Astrocyte of the spinal cord (primary cell): ENCODE data around the gene NAA40.

Experiments
- DNase-seq: peaks from one replicate; pipeline ENCODE4 v3.0.0; 2011; ENCODE audit warnings: low read depth, low spot score
- H3K4me3 ChIP-seq: 2 replicates; pipeline ENCODE4 v1.5.1; 2011; ENCODE audit warnings: low read depth, mild to moderate bottlenecking, low read length, moderate library complexity
- in situ Hi-C: cut with HindIII; loops from 2 replicates; pipeline ENCODE4 v1.10.0; 2017; ENCODE audit warnings: low sequenced_read_pairs
- TF ChIP-seq, protein P1 (sequence below): IDR thresholded peaks from 2 replicates; pipeline ENCODE4 v1.5.1; 2012; ENCODE audit warnings: low read depth, mild to moderate bottlenecking, low read length, inconsistent platforms

The NAA40 gene

GRCh38 chr11:63997104-63997700 lies 58.4 kb downstream of the NAA40 start:
- DNase-seq: no peak
- TF ChIP-seq, protein P1, sequence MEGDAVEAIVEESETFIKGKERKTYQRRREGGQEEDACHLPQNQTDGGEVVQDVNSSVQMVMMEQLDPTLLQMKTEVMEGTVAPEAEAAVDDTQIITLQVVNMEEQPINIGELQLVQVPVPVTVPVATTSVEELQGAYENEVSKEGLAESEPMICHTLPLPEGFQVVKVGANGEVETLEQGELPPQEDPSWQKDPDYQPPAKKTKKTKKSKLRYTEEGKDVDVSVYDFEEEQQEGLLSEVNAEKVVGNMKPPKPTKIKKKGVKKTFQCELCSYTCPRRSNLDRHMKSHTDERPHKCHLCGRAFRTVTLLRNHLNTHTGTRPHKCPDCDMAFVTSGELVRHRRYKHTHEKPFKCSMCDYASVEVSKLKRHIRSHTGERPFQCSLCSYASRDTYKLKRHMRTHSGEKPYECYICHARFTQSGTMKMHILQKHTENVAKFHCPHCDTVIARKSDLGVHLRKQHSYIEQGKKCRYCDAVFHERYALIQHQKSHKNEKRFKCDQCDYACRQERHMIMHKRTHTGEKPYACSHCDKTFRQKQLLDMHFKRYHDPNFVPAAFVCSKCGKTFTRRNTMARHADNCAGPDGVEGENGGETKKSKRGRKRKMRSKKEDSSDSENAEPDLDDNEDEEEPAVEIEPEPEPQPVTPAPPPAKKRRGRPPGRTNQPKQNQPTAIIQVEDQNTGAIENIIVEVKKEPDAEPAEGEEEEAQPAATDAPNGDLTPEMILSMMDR: no peak
- no peak overlapping the region for H3K4me3 ChIP-seq
- in situ Hi-C loops: no loop called here

DNA sequence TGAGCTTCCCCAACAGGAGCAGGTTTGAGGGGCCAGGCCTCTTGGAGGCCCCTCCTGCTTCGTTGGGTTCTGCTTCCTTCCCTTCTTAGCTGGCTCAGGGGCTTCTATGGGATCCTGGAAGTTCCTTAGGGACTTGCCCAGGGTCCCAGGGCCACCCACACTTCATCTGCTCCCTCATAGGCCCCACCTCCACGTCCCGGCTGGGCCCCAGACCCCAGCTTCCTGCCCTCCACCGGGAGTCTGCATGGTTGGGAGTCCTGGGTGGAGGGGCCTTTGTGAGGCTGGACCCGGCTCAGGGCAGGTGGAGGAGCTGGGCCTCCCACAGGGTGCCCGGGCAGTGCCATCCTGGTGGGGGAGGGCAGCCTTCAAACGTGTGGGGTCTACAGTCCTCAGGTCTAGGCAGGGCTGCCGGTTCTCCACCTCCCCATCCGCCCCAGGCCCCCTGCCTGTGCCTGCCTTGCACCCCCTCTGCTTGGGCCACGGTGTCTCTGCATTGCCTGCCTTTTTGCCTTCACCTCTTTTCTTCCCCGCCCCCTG lies 59.1 kb downstream of the NAA40 start:
- DNase-seq: no peak
- TF ChIP-seq, protein P1: no peak
- in situ Hi-C loops: no loop called here
- no peak overlapping the region for H3K4me3 ChIP-seq

- DNase-seq: no peak
- H3K4me3 ChIP-seq: no peak overlapping the region
- in situ Hi-C loops: no loop called here
- TF ChIP-seq, protein P1: no peak
These were observed 60.0 kb downstream of the NAA40 start for GRCh38 chr11:63998558-63999348.

DNA sequence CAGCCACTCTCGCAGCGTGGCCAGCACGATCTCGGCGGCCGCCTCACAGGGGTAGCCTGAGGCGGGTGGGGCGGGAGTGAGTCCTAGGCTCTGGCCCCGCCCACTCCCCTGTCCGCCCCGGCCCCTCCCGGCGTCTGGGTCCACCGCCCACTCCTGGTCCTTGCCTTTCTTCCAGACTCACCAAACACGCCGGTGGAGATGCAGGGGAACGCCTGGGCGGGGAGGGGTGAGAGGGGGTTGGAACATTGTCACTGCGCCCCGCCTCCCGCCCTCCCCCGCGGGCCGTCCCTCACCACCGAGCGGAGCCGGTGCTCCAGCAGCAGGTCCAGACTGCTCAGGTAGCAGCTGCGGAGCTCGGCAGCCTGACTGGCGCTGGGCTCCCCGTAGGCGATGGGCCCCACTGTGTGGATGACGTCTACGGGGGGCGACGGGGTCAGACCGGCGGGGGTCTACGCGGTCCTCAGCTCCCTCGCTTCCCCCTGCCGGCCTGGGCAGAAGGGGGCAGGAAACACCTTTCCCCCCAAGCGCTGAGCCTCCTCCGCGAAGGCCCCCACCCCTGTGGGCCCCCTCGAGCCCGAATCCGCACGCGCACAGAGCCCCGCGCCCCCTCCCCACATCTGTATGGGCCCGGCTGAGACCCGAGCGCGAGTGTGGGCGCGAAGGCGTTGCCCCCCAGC lies 60.7 kb downstream of the NAA40 start:
- in situ Hi-C loops: loop anchor here (10.0 kb wide), 2 partner anchors 115 to 165 kb away; partner anchors contain the start of gene MACROD1
- peak; percentile 46 for DNase-seq
- peak overlapping the region; percentile 10 for H3K4me3 ChIP-seq
- TF ChIP-seq, protein P1: no peak

GRCh38 chr11:64000026-64000739 lies 61.4 kb downstream of the NAA40 start:
- in situ Hi-C loops: loop anchor here (10.0 kb wide), 2 partner anchors 115 to 165 kb away; partner anchors contain the start of gene MACROD1
- peak; percentile 65 for DNase-seq
- TF ChIP-seq, protein P1: peak; percentile 66
- H3K4me3 ChIP-seq: no peak overlapping the region
